Skin epidermis (tissue), 12 donors: ENCODE data around the gene SCGB1D4.
"Not testable (repeated sequence)": the region's sequence is repeated elsewhere in the genome, so short reads cannot be mapped to it uniquely, and the experiment has no call there.

ENCODE experiments used
- H3K27ac ChIP-seq, 21 experiments: fragments of 200-600 bp; sonication (generic) in 11 of 21; one replicate each; pipeline ENCODE4 v1.5.0; 2020; ENCODE audit warnings: mild to moderate bottlenecking in 3 of 21, inconsistent platforms in 2 of 21, moderate library complexity in 2 of 21
- H3K4me3 ChIP-seq, 7 experiments: fragments of 200-600 bp; sonication (generic) in 2 of 7; one replicate each; pipeline ENCODE4 v1.5.0; 2020; ENCODE audit warnings: inconsistent platforms in 2 of 7, mild to moderate bottlenecking in 2 of 7, moderate library complexity in 1 of 7

Gene SCGB1D4

GRCh38 chr11:62298975-62299374 is at the start of gene SCGB1D4:
SCGB1D4 (minus strand) TSS chr11:62299075; CDS start chr11:62299010, 65 bp downstream.
- H3K27ac ChIP-seq: no peak within 1 kb of the TSS
- H3K4me3 ChIP-seq: no peak within 1 kb of the TSS

- Histone ChIP-seq H3K4me3 (no peak overlapping the region), H3K27ac (no peak overlapping the region)
Measured at GRCh38 chr11:62345861-62346260, 47.0 kb upstream of the SCGB1D4 start.

GRCh38 chr11:62344210-62344609 is 45.3 kb upstream of the SCGB1D4 start:
- no peak overlapping the region for H3K27ac ChIP-seq
- H3K4me3 ChIP-seq: no peak overlapping the region

GRCh38 chr11:62343646-62344190 is 44.8 kb upstream of the SCGB1D4 start:
- not testable (repeated sequence) for H3K27ac ChIP-seq, H3K4me3 ChIP-seq

- Histone ChIP-seq H3K27ac (no peak overlapping the region), H3K4me3 (no peak overlapping the region)
Measured at GRCh38 chr11:62341588-62341987, 42.7 kb upstream of the SCGB1D4 start.

GRCh38 chr11:62340269-62340901 is 41.5 kb upstream of the SCGB1D4 start:
- no peak overlapping the region for H3K4me3 ChIP-seq
- no peak overlapping the region for H3K27ac ChIP-seq

- Histone ChIP-seq H3K27ac (peak overlapping the region in 2 of 21 experiments; percentile 15 to 53), H3K4me3 (peak overlapping the region in 6 of 7 experiments; percentile 43 to 60 (median 52))
Measured at GRCh38 chr11:62338218-62338617, 39.3 kb upstream of the SCGB1D4 start.

- Histone ChIP-seq H3K4me3 (peak within 1 kb of the TSS; percentile 43 to 60 (median 55)), H3K27ac (peak within 1 kb of the TSS in 8 of 21 experiments; percentile 5 to 70 (median 17))
Measured at GRCh38 chr11:62337303-62338181, 38.7 kb upstream of the SCGB1D4 start, which contains the start of gene ASRGL1. ASRGL1 (plus strand) TSS chr11:62337448; CDS start chr11:62337978, 530 bp downstream.

GRCh38 chr11:62336949-62337302 is 38.1 kb upstream of the SCGB1D4 start:
- not testable (repeated sequence) for H3K27ac ChIP-seq
- H3K4me3 ChIP-seq: peak overlapping the region; percentile 43 to 60 (median 55)

GRCh38 chr11:62333768-62334167 is 34.9 kb upstream of the SCGB1D4 start:
- no peak overlapping the region for H3K27ac ChIP-seq
- no peak overlapping the region for H3K4me3 ChIP-seq

- H3K27ac ChIP-seq, H3K4me3 ChIP-seq: not testable (repeated sequence)
Measured at GRCh38 chr11:62331264-62331663, 32.4 kb upstream of the SCGB1D4 start.

- not testable (repeated sequence) for H3K27ac ChIP-seq, H3K4me3 ChIP-seq
Measured at GRCh38 chr11:62327541-62327940, 28.7 kb upstream of the SCGB1D4 start.

- H3K4me3 ChIP-seq, H3K27ac ChIP-seq: not testable (repeated sequence)
Measured at GRCh38 chr11:62326719-62327118, 27.8 kb upstream of the SCGB1D4 start.

- not testable (repeated sequence) for H3K4me3 ChIP-seq, H3K27ac ChIP-seq
Measured at GRCh38 chr11:62325781-62326180, 26.9 kb upstream of the SCGB1D4 start.

- no peak overlapping the region for H3K4me3 ChIP-seq
- no peak overlapping the region for H3K27ac ChIP-seq
Measured at GRCh38 chr11:62324731-62325556, 26.1 kb upstream of the SCGB1D4 start.

- no peak overlapping the region for H3K4me3 ChIP-seq
- no peak overlapping the region for H3K27ac ChIP-seq
Measured at GRCh38 chr11:62322524-62322923, 23.6 kb upstream of the SCGB1D4 start.

GRCh38 chr11:62315431-62315830 is 16.6 kb upstream of the SCGB1D4 start:
- H3K27ac ChIP-seq: no peak overlapping the region
- H3K4me3 ChIP-seq: no peak overlapping the region

- no peak overlapping the region for H3K27ac ChIP-seq
- H3K4me3 ChIP-seq: no peak overlapping the region
Measured at GRCh38 chr11:62309991-62310390, 11.1 kb upstream of the SCGB1D4 start.

- H3K4me3 ChIP-seq: no peak overlapping the region
- H3K27ac ChIP-seq: no peak overlapping the region
Measured at GRCh38 chr11:62307950-62308349, 9.1 kb upstream of the SCGB1D4 start.

GRCh38 chr11:62306227-62306626 is 7.4 kb upstream of the SCGB1D4 start:
- no peak overlapping the region for H3K4me3 ChIP-seq
- H3K27ac ChIP-seq: no peak overlapping the region
